ENCODE measurements around the gene ANKRD53. TPM values are rescaled to one million over a fixed set of nuclear protein-coding genes. Genes with fewer than 3 reads are reported as not detected.

The ANKRD53 gene
- total and polyA plus RNA-seq, 9 of the 15 experiments (the other 6 are each of a cell fraction or from before 2014, with no cell fraction given), result 0.18 TPM; not detected in 8

DNA sequence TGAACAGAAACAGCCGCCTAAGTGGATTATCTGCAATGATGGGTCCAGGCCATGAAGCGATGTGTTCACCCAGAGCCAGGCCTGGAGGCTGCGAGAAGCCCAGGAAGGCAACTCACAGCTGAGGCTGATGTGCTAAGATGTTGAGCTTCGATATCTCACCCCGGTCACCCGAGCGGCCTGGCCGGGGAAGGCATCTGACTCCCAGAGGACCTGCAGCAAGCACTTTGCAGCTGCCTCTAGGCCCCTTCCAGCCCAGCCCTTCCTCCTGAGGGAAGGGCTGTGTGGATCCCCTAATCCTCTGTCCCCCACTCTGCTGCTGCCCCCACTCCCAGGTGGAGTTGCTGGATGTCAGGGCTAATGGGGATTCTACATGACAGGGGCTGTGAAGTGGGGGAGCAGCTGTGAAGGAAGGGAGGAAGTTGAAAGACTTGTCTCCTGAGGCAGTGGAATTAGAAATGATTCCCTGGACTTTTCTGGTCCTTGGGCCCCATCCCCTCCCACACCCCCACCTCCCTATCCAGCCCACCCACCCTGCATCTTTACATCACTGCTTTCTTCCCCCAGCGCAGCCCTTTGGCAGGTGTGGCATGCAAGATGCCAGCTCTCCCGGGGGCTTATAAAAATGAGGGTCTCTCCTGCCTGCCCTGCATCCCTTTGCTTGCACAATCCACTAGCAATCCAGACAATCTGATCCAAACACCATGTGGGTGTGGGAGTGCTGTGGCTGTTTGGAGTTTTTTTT lies 38.4 kb upstream of the ANKRD53 start:
- CTCF ChIA-PET (ENCODE audit: low intra/inter-chr PET ratio), result interaction anchor here (0.6 kb wide), 1 partner anchor 229 kb away, joined by 3 read pairs; no protein-coding TSS in a partner anchor
- BruUV-seq (replicated peaks), result no TSS peak
- no peak for TF ChIP-seq ZBTB1 (CRISPR knock-in tag; IDR thresholded peaks at IDR 0.05; ENCODE audit: borderline replicate concordance, low read depth)
- no peak for TF ChIP-seq ZNF830 (CRISPR knock-in tag; IDR thresholded peaks at IDR 0.05)
- TF ChIP-seq, protein P1, sequence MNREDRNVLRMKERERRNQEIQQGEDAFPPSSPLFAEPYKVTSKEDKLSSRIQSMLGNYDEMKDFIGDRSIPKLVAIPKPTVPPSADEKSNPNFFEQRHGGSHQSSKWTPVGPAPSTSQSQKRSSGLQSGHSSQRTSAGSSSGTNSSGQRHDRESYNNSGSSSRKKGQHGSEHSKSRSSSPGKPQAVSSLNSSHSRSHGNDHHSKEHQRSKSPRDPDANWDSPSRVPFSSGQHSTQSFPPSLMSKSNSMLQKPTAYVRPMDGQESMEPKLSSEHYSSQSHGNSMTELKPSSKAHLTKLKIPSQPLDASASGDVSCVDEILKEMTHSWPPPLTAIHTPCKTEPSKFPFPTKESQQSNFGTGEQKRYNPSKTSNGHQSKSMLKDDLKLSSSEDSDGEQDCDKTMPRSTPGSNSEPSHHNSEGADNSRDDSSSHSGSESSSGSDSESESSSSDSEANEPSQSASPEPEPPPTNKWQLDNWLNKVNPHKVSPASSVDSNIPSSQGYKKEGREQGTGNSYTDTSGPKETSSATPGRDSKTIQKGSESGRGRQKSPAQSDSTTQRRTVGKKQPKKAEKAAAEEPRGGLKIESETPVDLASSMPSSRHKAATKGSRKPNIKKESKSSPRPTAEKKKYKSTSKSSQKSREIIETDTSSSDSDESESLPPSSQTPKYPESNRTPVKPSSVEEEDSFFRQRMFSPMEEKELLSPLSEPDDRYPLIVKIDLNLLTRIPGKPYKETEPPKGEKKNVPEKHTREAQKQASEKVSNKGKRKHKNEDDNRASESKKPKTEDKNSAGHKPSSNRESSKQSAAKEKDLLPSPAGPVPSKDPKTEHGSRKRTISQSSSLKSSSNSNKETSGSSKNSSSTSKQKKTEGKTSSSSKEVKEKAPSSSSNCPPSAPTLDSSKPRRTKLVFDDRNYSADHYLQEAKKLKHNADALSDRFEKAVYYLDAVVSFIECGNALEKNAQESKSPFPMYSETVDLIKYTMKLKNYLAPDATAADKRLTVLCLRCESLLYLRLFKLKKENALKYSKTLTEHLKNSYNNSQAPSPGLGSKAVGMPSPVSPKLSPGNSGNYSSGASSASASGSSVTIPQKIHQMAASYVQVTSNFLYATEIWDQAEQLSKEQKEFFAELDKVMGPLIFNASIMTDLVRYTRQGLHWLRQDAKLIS (CRISPR knock-in tag; IDR thresholded peaks at IDR 0.05), result no peak
- no peak for TF ChIP-seq RBM17 (IDR thresholded peaks at IDR 0.05; ENCODE audit: borderline replicate concordance, low read depth, low read length)
- TF ChIP-seq, protein P2, sequence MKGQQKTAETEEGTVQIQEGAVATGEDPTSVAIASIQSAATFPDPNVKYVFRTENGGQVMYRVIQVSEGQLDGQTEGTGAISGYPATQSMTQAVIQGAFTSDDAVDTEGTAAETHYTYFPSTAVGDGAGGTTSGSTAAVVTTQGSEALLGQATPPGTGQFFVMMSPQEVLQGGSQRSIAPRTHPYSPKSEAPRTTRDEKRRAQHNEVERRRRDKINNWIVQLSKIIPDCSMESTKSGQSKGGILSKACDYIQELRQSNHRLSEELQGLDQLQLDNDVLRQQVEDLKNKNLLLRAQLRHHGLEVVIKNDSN (CRISPR knock-in tag; IDR thresholded peaks at IDR 0.05), result no peak
- TF ChIP-seq, protein P3, sequence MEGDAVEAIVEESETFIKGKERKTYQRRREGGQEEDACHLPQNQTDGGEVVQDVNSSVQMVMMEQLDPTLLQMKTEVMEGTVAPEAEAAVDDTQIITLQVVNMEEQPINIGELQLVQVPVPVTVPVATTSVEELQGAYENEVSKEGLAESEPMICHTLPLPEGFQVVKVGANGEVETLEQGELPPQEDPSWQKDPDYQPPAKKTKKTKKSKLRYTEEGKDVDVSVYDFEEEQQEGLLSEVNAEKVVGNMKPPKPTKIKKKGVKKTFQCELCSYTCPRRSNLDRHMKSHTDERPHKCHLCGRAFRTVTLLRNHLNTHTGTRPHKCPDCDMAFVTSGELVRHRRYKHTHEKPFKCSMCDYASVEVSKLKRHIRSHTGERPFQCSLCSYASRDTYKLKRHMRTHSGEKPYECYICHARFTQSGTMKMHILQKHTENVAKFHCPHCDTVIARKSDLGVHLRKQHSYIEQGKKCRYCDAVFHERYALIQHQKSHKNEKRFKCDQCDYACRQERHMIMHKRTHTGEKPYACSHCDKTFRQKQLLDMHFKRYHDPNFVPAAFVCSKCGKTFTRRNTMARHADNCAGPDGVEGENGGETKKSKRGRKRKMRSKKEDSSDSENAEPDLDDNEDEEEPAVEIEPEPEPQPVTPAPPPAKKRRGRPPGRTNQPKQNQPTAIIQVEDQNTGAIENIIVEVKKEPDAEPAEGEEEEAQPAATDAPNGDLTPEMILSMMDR (IDR thresholded peaks at IDR 0.05 in 2 of 3, conservative IDR thresholded peaks at IDR 0.05 in 1 of 3; ENCODE audit: insufficient read depth in 2 of 3, low read depth in 1 of 3, low read length in 3 of 3), result no peak
- no peak for TF ChIP-seq FOS (IDR thresholded peaks at IDR 0.05; ENCODE audit: extremely low read depth, insufficient read length)
- no peak for TF ChIP-seq MCM3 (IDR thresholded peaks at IDR 0.05)
- no peak for TF ChIP-seq FOXJ3 (CRISPR knock-in tag; IDR thresholded peaks at IDR 0.05)
- TF ChIP-seq, protein P4, sequence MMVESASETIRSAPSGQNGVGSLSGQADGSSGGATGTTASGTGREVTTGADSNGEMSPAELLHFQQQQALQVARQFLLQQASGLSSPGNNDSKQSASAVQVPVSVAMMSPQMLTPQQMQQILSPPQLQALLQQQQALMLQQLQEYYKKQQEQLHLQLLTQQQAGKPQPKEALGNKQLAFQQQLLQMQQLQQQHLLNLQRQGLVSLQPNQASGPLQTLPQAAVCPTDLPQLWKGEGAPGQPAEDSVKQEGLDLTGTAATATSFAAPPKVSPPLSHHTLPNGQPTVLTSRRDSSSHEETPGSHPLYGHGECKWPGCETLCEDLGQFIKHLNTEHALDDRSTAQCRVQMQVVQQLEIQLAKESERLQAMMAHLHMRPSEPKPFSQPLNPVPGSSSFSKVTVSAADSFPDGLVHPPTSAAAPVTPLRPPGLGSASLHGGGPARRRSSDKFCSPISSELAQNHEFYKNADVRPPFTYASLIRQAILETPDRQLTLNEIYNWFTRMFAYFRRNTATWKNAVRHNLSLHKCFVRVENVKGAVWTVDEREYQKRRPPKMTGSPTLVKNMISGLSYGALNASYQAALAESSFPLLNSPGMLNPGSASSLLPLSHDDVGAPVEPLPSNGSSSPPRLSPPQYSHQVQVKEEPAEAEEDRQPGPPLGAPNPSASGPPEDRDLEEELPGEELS (CRISPR knock-in tag; IDR thresholded peaks at IDR 0.05; ENCODE audit: borderline replicate concordance), result no peak
- no peak for TF ChIP-seq ZNF584 (CRISPR knock-in tag; IDR thresholded peaks at IDR 0.05; ENCODE audit: low read depth)
- TF ChIP-seq NCOA2 (IDR thresholded peaks at IDR 0.05; ENCODE audit: partially characterized antibody in 2 of 2), result no peak

More for the DNA sequence above, 38.4 kb upstream of the ANKRD53 start:
- FAIRE-seq (no peak), DNase-seq (ENCODE audit: extremely low read depth in 1 of 4, low spot score in 3 of 4) (no peak), ATAC-seq (peak; percentile 47; the same call in 2 of the 3 replicates)
- intact Hi-C loops (cut with micrococcal nuclease), result loop anchor here (10.0 kb wide), 1 partner anchor 635 kb away; the partner anchor contains the start of gene FAM136A
- H3K27ac ChIP-seq (ENCODE audit: extremely low read depth, low read depth, low read length), result no peak overlapping the region
- no peak overlapping the region for H3K9ac ChIP-seq (ENCODE audit: insufficient read depth in 1 of 2, low read depth in 2 of 2, low read length in 2 of 2)
- H4K20me1 ChIP-seq (replicated peaks; ENCODE audit: control insufficient read depth, insufficient read depth, low read length), result peaks cover 6% of the 10 kb centered on the region; the same call in 1 of the 2 replicates
- H3K4me1 ChIP-seq (replicated peaks in 1 of 2; ENCODE audit: control insufficient read depth in 2 of 2, insufficient read depth in 2 of 2, low read length in 2 of 2), result peaks cover 0 to 4% of the 10 kb centered on the region in 2 experiments; a peak in 2 of 5 replicates
- no peak overlapping the region for H3K4me2 ChIP-seq (ENCODE audit: insufficient read depth, low read length)
- POLR2A ChIA-PET, result interaction anchor here (0.7 to 1.7 kb wide), 2 partner anchors 9 to 12 kb away, joined by 3 to 5 read pairs; no protein-coding TSS in a partner anchor
- no peak overlapping the region for H3K4me3 ChIP-seq
- 4% methylated on average over 10 of the region's 10 CpGs for WGBS (ENCODE audit: insufficient coverage, low coverage, missing lambda C conversion rate)
- H3K27me3 ChIP-seq (ENCODE audit: control insufficient read depth in 2 of 2, insufficient read depth in 2 of 2, low read length in 2 of 2), result peaks cover 3 to 45% of the 10 kb centered on the region in 2 experiments; a peak in 3 of 5 replicates
- H2AFZ ChIP-seq (ENCODE audit: low read depth, low read length), result no peak overlapping the region
- H3K36me3 ChIP-seq (ENCODE audit: control insufficient read depth, insufficient read depth, low read length), result no peaks in the 10 kb centered on the region
- in situ Hi-C loops (cut with MboI), result loop anchor here (10.0 kb wide), 2 partner anchors 275 to 625 kb away; no protein-coding TSS in a partner anchor
- no peaks in the 10 kb centered on the region for H3K9me3 ChIP-seq (replicated peaks; ENCODE audit: control insufficient read depth, insufficient read depth, low read depth, low read length)
- no peaks in the 10 kb centered on the region for H3K79me2 ChIP-seq (ENCODE audit: control insufficient read depth, insufficient read depth, low read length)
- peaks cover 2% of the 10 kb centered on the region for H3K9me1 ChIP-seq (ENCODE audit: control insufficient read depth, insufficient read depth, low read length)

All from K562 (cell line).